ENCODE data around the gene BDKRB1. TPM values are rescaled to one million over a fixed set of nuclear protein-coding genes. Genes with fewer than 3 reads are reported as not detected.

BDKRB1 gene
- total RNA-seq, 1 experiment from 2014 or later: not detected

GRCh38 chr14:96261053-96261452, 5.0 kb downstream of the BDKRB1 start:
- Histone ChIP-seq H3K79me2 (ENCODE audit: insufficient read depth, low read length) (no peaks in the 10 kb centered on the region), H3K14ac (ENCODE audit: insufficient read depth, low read length) (no peak overlapping the region), H3K79me1 (ENCODE audit: insufficient read depth, low read depth, low read length, poor library complexity, severe bottlenecking) (no peaks in the 10 kb centered on the region), H2BK20ac (ENCODE audit: low read depth, low read length, poor library complexity, severe bottlenecking) (no peak overlapping the region), H4K91ac (ENCODE audit: insufficient read length, low read depth, low read length) (no peak overlapping the region), H4K8ac (replicated peaks; ENCODE audit: insufficient read length, low read depth, low read length) (no peak overlapping the region), H2BK15ac (ENCODE audit: low read depth, low read length) (no peak overlapping the region), H2AFZ (ENCODE audit: low read length) (no peak overlapping the region), H3K9me3 (ENCODE audit: control insufficient read depth, low read depth, low read length) (no peaks in the 10 kb centered on the region), H2BK120ac (ENCODE audit: low read depth, low read length, poor library complexity, severe bottlenecking) (no peak overlapping the region), H4K5ac (ENCODE audit: insufficient read length, low read depth, low read length) (no peak overlapping the region), H3K9ac (ENCODE audit: extremely low read depth, insufficient read length, low read length) (no peak overlapping the region), H3K23ac (ENCODE audit: insufficient read length, low read depth, low read length) (no peak overlapping the region), H3K27me3 (ENCODE audit: insufficient read depth, low read length) (no peaks in the 10 kb centered on the region), H3K4me2 (ENCODE audit: insufficient read depth, insufficient read length, low read length) (no peak overlapping the region), H2BK12ac (ENCODE audit: insufficient read length, low read depth, low read length) (no peak overlapping the region), H2AK5ac (ENCODE audit: insufficient read length, low read length) (no peak overlapping the region), H3K4me1 (ENCODE audit: insufficient read depth, low read length) (no peaks in the 10 kb centered on the region), H4K20me1 (ENCODE audit: control insufficient read depth, insufficient read depth, insufficient read length) (no peaks in the 10 kb centered on the region), H3K56ac (ENCODE audit: insufficient read length, low read depth, low read length) (no peak overlapping the region), H3T11ph (ENCODE audit: low read length) (no peak overlapping the region), H3K4ac (ENCODE audit: low read depth, low read length) (no peak overlapping the region), H2BK5ac (ENCODE audit: insufficient read length, low read length) (no peak overlapping the region), H3K18ac (ENCODE audit: insufficient read length, low read depth, low read length) (no peak overlapping the region), H3K23me2 (ENCODE audit: insufficient read length, low read depth, low read length, poor library complexity, severe bottlenecking) (no peaks in the 10 kb centered on the region), H3K27ac (ENCODE audit: insufficient read length, low read depth, low read length) (no peak overlapping the region)
- Mint-ChIP-seq H3K4me1 (no peaks in the 10 kb centered on the region), H3K27ac (no peak overlapping the region), H3K9me3 (peaks cover 5 to 8% of the 10 kb centered on the region in 2 experiments; a peak in 4 of 5 replicates), H3K27me3 (ENCODE audit: low read depth) (peaks cover 1% of the 10 kb centered on the region), H3K4me3 (no peak overlapping the region), H3K36me3 (ENCODE audit: insufficient read depth in 1 of 3, low read depth in 3 of 3) (no peaks in the 10 kb centered on the region; a peak in 1 of 7 replicates)
- TF ChIP-seq CTCF (conservative IDR thresholded peaks at IDR 0.05): no peak
- no peak for DNase-seq
- no CpG with 5 or more reads among the region's 5 CpGs for WGBS (ENCODE audit: extremely low coverage, insufficient read length, low lambda C conversion rate)

Measured in H9 (cell line).